Fibroblast of the aortic adventitia (primary cell): ENCODE measurements around the gene BRAF. TPM values are rescaled to one million over a fixed set of nuclear protein-coding genes. Genes with fewer than 3 reads are reported as not detected.

Experiments used
- DNase-seq: peaks from one replicate; pipeline ENCODE4 v3.0.0-alpha.2; 2010; ENCODE audit warnings: low read depth
- H3K4me3 ChIP-seq: 2 replicates; pipeline ENCODE4 v1.5.1; 2011; ENCODE audit warnings: low read depth, mild to moderate bottlenecking, control low read depth, low read length, moderate library complexity
- total RNA-seq: library from RNA; depleted of rRNA; stranded (reverse); fragments of >200 nt; gene quantifications from 2 replicates; pipeline ENCODE4 v1.2.3, GENCODE V29; 2012; ENCODE audit warnings: low replicate concordance
- TF ChIP-seq, protein P1 (sequence below): IDR thresholded peaks from 2 replicates; pipeline ENCODE4 v1.5.1; 2011; ENCODE audit warnings: mild to moderate bottlenecking, low read length, control low read depth, inconsistent platforms; ENCODE audit not compliant: insufficient read depth

Gene BRAF
- total RNA-seq, 1 donor: 29.9 TPM

- H3K4me3 ChIP-seq: no peak overlapping the region
- DNase-seq: no peak
- TF ChIP-seq, protein P1, sequence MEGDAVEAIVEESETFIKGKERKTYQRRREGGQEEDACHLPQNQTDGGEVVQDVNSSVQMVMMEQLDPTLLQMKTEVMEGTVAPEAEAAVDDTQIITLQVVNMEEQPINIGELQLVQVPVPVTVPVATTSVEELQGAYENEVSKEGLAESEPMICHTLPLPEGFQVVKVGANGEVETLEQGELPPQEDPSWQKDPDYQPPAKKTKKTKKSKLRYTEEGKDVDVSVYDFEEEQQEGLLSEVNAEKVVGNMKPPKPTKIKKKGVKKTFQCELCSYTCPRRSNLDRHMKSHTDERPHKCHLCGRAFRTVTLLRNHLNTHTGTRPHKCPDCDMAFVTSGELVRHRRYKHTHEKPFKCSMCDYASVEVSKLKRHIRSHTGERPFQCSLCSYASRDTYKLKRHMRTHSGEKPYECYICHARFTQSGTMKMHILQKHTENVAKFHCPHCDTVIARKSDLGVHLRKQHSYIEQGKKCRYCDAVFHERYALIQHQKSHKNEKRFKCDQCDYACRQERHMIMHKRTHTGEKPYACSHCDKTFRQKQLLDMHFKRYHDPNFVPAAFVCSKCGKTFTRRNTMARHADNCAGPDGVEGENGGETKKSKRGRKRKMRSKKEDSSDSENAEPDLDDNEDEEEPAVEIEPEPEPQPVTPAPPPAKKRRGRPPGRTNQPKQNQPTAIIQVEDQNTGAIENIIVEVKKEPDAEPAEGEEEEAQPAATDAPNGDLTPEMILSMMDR: no peak
Measured at GRCh38 chr7:140734096-140734495, 190.6 kb downstream of the BRAF start.

DNA sequence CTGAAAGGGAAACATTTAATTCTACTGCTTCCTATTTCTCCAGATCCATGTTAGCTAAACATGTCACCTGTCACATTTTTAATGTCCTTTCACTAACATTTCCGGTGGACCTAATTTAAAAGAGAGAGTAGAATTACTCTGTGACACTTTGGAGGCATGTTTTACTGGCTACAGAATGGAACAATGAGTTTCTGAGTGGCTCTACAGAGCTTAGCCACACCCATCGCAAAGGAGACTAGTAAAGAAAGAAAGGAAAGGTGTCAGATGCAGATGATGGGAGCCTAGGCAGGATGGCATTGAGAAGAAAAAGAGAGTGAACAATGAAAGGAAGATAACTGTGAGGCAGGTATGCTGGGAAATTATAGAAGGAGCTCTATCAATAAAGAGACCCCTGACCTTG, 192.3 kb downstream of the BRAF start:
- H3K4me3 ChIP-seq: no peak overlapping the region
- no peak for DNase-seq
- TF ChIP-seq, protein P1: no peak

GRCh38 chr7:140726281-140726680, 198.4 kb downstream of the BRAF start:
- TF ChIP-seq, protein P1: peak; percentile 29
- H3K4me3 ChIP-seq: no peak overlapping the region
- peak; percentile 29 for DNase-seq

GRCh38 chr7:140724706-140725105, 200.0 kb downstream of the BRAF start:
- TF ChIP-seq, protein P1: no peak
- DNase-seq: no peak
- no peak overlapping the region for H3K4me3 ChIP-seq

DNA sequence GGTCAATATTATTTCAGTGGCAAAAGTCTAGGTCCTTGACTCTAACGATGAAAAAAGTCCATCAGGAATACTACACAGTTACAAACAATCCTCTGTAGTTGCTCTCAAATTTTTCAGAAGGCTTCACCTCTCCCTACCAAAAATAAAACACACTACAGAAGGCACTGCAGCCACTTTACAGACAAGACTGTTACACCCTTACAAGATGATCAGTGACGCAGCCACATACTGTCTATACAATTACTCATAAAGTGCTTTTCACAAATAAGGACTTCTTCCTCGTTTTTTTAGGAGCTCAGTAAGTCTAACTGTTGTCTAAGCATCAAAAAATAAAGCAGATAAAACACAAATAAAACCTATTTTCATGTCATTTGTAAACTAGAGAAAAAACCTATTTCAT, 201.2 kb downstream of the BRAF start:
- H3K4me3 ChIP-seq: no peak overlapping the region
- TF ChIP-seq, protein P1: no peak
- DNase-seq: no peak

DNA sequence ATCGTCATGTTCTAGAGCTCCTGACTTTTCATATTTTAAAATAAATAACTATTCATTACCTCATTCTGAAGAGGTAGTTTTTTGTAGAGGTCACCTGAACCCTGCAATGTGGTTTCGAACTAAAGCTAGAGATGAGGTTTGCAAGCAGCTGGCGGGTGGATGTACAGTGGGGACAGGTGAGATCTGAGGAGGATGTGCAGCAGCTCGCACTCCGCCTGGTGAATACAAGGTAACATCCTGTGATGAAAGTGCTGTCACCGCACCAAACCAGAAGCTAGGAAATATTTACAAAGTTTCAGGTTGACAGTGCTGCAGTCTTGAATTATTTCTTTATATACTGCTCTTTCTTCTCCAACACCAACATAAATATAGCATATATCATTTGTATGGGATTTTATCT, 201.7 kb downstream of the BRAF start:
- TF ChIP-seq, protein P1: no peak
- H3K4me3 ChIP-seq: no peak overlapping the region
- DNase-seq: no peak

DNA sequence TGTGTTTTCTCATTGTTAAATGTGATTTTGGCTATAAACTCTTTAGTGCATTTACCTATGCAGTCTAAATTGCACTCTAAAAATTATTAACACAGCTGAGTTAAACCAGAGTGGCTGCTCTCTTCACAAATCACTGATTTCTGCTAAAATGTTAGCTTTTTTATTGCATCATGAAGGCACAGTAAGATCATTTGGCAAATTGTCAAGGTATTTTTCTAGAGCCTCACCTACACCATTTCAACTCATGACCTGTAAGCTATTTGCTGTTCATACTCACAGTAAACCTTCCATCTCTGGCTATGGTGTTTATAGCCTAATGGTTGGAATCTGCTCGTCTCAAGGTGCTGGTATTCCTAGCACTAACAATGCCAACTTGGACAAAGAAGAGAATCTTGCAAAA, 202.5 kb downstream of the BRAF start:
- TF ChIP-seq, protein P1: no peak
- DNase-seq: no peak
- H3K4me3 ChIP-seq: no peak overlapping the region
